A549 treated with AZD9567 at 1 μM for 4 hours (cell line): ENCODE results near the gene RUNX1. TPM values are rescaled to one million over a fixed set of nuclear protein-coding genes. Genes with fewer than 3 reads are reported as not detected.

ENCODE experiments used
- total RNA-seq: library from RNA; stranded (reverse); fragments of 200-300 nt; extraction: Qiagen RNA extraction; gene quantifications from 5 replicates; pipeline ENCODE4 v1.2.3, GENCODE V29; 2022; ENCODE audit not compliant: insufficient read depth

RUNX1 gene
- 8.2 to 9.8 TPM (median 8.7 TPM) in 5 replicates for total RNA-seq

GRCh38 chr21:35048706-35049617 lies at the start of gene RUNX1:
Gene RUNX1 (minus strand): TSS chr21:35049302.

